Adrenal gland (tissue), 12 donors: ENCODE results near the gene PPP2R5D. TPM values are rescaled to one million over a fixed set of nuclear protein-coding genes. Genes with fewer than 3 reads are reported as not detected.

ENCODE experiments used
- DNase-seq, 7 donors: peaks; one replicate each; pipeline ENCODE4 v3.0.0-alpha.2; 2019 to 2020
- H3K27ac ChIP-seq, 5 donors: fragments of 200-600 bp; sonication (generic) in 4 of 5; 1 replicate in 3 of 5; 2 replicates in 2 of 5; pipeline versions ENCODE4 v1.5.1 to v1.8.0; 2016 to 2020; ENCODE audit warnings: mild to moderate bottlenecking in 1 of 5
- H3K27me3 ChIP-seq: fragments of 200-600 bp; 2 replicates; pipeline ENCODE4 v1.8.0; 2021
- H3K36me3 ChIP-seq, 2 donors: fragments of 200-600 bp; replicated peaks in 1 of 2; 1 replicate in 1 of 2; 2 replicates in 1 of 2; pipeline versions ENCODE4 v1.5.1 to v1.8.0; 2018 to 2022
- H3K4me1 ChIP-seq, 2 donors: fragments of 200-600 bp; replicated peaks in 1 of 2; 1 replicate in 1 of 2; 2 replicates in 1 of 2; pipeline versions ENCODE4 v1.5.1 to v1.8.0; 2018 to 2021
- H3K4me3 ChIP-seq, 4 donors: fragments of 200-600 bp; sonication (generic) in 3 of 4; one replicate each; pipeline ENCODE4 v1.5.1; 2016 to 2018
- H3K9me3 ChIP-seq, 3 donors: fragments of 200-600 bp; sonication (generic) in 1 of 3; replicated peaks in 1 of 3; 1 replicate in 2 of 3; 2 replicates in 1 of 3; pipeline versions ENCODE4 v1.5.1 to v1.8.0; 2016 to 2021
- POLR2A ChIP-seq, 2 donors: fragments of 450-650 bp; IDR thresholded peaks; one replicate each; pipeline ENCODE4 v1.6.1; 2017; ENCODE audit warnings: antibody characterized with exemption in 2 of 2, mild to moderate bottlenecking in 2 of 2, moderate library complexity in 1 of 2
- WGBS, 4 donors: extraction: QIAGEN DNeasy Blood & Tissue Kit in 2 of 4; methylation state at CpG; one replicate each; pipeline versions ENCODE4 v1.1.5 to v1.1.7; 2013 to 2017; 5-methylcytosine and 5-hydroxymethylcytosine counted together
- intact Hi-C, 2 donors: fragments of 100-400 bp; cut with DNase I; formaldehyde crosslinking; loops; one replicate each; pipeline versions ENCODE4 v1.14.1 to v1.15.0; 2022 to 2023
- polyA plus RNA-seq, 3 donors: library from polyadenylated mRNA; stranded (reverse); fragments of 200-250 nt in 2 of 3; fragments of 350-450 nt in 1 of 3; fragmentation: Illumina TruSeq in 1 of 3; extraction: RNeasy Lipid Tissue Mini Kit (QIAGEN cat#74804) in 1 of 3; gene quantifications; one replicate each; pipeline ENCODE4 v1.2.3, GENCODE V29; 2013 to 2014
- total RNA-seq, 9 donors: library from RNA; depleted of rRNA in 4 of 9; stranded (reverse); fragments of >200 nt in 4 of 9; fragments of 120-200 nt in 1 of 9; fragmentation: NEBNext Ultra II Directional in 1 of 9; extraction: Animal tissue kit (Norgen Biotek cat#: 25700) in 1 of 9; gene quantifications; one replicate each; pipeline versions ENCODE4 v1.1.0 to v1.2.4, GENCODE V29; 2013 to 2023
- TF ChIP-seq, protein P1 (sequence below), 6 experiments: fragments of 450-650 bp in 4 of 6; fragments of 200-600 bp in 2 of 6; sonication (generic) in 1 of 6; IDR thresholded peaks; 1 replicate in 5 of 6; 2 replicates in 1 of 6; pipeline versions ENCODE4 v1.5.1 to v1.8.0; 2016 to 2021; ENCODE audit warnings: antibody characterized with exemption in 6 of 6, mild to moderate bottlenecking in 2 of 6, moderate library complexity in 1 of 6
- donor health status: healthy with polysubstance abuse.
- donor health status: Bipolar disorder and iron deficiency.
- donor health status: DM: yes; HTN: yes; CAD: no.
- donor health status: DM: no; HTN: no; CAD: no.
- donor health status: DM: no; HTN: no; CAD: no.
- donor health status: DM: yes; HTN: yes; CAD: no.

PPP2R5D gene
- total and polyA plus RNA-seq, 12 donors = 24.2 to 97.8 (median 33.7) TPM

DNA sequence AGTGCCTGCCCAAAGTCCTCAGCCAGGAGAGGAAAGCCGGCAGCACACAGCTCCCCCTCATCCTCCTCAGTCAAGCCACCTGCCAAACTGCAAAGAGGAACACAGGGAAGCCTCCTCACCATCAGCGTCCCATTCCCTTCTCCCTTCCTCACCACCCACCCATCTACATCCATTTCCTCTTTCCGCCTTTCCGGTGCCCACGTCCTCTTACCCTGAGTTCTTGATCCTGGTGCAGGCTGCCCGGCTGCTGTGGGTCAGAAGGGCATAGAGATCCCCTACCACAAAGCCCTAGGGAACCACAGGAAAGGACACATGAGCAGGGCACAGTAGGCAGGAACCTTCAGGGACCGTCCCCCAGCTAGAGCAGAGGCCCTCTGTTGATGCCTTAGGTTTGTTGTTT is 17.8 kb upstream of the PPP2R5D start:
- Histone ChIP-seq H3K36me3 (peaks cover 0 to 50% of the 10 kb centered on the region in 2 donors), H3K27me3 (no peaks in the 10 kb centered on the region), H3K27ac (no peak overlapping the region), H3K9me3 (no peaks in the 10 kb centered on the region), H3K4me3 (no peak overlapping the region), H3K4me1 (peaks cover 0 to 5% of the 10 kb centered on the region in 2 donors)
- no peak for DNase-seq
- WGBS, 4 donors = 65 to 89% (median 76%) methylated on average over 7 of the region's 7 CpGs
- no peak for TF ChIP-seq POLR2A (IDR thresholded peaks at IDR 0.05)
- TF ChIP-seq, protein P1, sequence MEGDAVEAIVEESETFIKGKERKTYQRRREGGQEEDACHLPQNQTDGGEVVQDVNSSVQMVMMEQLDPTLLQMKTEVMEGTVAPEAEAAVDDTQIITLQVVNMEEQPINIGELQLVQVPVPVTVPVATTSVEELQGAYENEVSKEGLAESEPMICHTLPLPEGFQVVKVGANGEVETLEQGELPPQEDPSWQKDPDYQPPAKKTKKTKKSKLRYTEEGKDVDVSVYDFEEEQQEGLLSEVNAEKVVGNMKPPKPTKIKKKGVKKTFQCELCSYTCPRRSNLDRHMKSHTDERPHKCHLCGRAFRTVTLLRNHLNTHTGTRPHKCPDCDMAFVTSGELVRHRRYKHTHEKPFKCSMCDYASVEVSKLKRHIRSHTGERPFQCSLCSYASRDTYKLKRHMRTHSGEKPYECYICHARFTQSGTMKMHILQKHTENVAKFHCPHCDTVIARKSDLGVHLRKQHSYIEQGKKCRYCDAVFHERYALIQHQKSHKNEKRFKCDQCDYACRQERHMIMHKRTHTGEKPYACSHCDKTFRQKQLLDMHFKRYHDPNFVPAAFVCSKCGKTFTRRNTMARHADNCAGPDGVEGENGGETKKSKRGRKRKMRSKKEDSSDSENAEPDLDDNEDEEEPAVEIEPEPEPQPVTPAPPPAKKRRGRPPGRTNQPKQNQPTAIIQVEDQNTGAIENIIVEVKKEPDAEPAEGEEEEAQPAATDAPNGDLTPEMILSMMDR (IDR thresholded peaks at IDR 0.05) = no peak
- intact Hi-C loops = no loop called here

DNA sequence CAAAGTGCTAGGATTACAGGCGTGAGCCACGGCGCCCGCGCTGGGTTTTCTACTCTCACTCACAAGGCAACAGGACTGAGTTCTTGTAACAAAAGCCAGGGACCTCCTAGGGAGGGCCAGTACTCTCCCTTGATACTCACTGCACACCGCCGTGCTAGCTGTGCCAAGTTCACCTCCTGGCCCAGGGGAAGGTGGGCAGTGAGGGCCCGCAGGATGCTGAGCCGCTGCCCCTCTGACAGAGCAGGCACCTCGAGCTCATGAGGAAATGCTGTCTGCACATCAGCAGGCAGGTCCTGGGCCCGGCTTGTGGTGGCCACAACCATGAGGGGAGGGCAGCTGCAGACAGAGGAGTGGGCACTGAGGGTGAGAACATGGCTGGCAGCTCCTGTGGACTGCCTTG is 17.1 kb upstream of the PPP2R5D start:
- Histone ChIP-seq H3K4me3 (no peak overlapping the region), H3K36me3 (peaks cover 0 to 50% of the 10 kb centered on the region in 2 donors), H3K4me1 (peaks cover 2 to 8% of the 10 kb centered on the region in 2 donors), H3K27ac (no peak overlapping the region), H3K9me3 (no peaks in the 10 kb centered on the region), H3K27me3 (no peaks in the 10 kb centered on the region)
- WGBS, 4 donors = 93 to 100% (median 97%) methylated on average over 6 to 11 of the region's 11 CpGs
- no peak for DNase-seq
- no peak for TF ChIP-seq POLR2A (IDR thresholded peaks at IDR 0.05)
- TF ChIP-seq, protein P1 (IDR thresholded peaks at IDR 0.05) = no peak
- intact Hi-C loops = no loop called here

DNA sequence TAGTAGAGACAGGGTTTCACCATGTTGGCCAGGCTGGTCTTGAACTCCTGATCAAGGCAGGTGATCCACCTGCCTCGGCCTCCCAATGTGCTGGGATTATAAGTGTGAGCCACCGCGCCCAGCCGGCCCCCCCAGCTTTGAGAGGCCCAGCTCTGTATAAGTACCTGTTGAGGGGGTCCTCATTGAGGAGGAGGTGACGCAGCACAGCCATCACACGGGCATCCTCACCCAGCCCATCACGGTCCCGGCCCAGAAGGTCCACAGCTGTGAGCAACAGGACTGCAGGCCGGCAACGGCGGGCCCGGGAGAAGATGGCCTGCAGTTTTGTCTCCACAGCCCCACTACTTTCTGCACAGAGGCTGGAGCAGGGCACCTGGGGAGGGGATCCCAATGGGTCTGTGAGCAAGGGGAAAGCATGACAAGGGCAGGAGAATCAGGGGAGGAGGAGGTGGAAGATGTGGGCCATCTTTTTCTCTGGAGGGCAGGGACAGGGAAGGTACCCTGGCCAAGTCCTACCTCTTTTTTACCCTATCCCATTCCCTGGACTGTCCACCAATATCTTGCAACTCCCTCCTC is 16.2 kb upstream of the PPP2R5D start:
- Histone ChIP-seq H3K27me3 (no peaks in the 10 kb centered on the region), H3K4me3 (no peak overlapping the region), H3K9me3 (no peaks in the 10 kb centered on the region), H3K27ac (no peak overlapping the region), H3K4me1 (peaks cover 3 to 8% of the 10 kb centered on the region in 2 donors), H3K36me3 (peaks cover 0 to 50% of the 10 kb centered on the region in 2 donors)
- TF ChIP-seq POLR2A (IDR thresholded peaks at IDR 0.05) = no peak
- TF ChIP-seq, protein P1 (IDR thresholded peaks at IDR 0.05) = no peak
- intact Hi-C loops = no loop called here
- WGBS, 4 donors = 95 to 100% (median 96%) methylated on average over 1 to 12 of the region's 12 CpGs
- DNase-seq = no peak

DNA sequence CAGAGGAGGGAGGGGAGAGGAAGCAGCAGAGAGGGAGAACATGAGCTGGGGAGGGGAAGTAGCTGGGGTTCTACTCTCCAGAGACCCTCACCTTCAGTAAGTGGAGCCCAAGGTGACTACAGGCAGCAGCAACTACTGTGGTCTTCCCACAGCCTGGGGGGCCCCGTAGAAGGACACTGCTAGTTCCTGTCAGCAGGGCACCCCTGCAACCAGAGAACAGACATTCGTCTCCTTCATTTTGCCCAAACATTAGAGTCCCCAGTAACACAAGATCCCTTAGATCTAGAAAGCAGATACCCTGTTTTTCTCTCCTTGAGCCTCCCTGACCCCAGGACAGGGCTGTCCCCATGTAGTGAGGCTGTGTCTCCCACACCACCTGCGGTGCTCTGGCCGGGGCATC is 15.6 kb upstream of the PPP2R5D start:
- no peaks in the 10 kb centered on the region for H3K9me3 ChIP-seq
- no peak overlapping the region for H3K4me3 ChIP-seq
- DNase-seq = no peak
- H3K36me3 ChIP-seq = peaks cover 0 to 55% of the 10 kb centered on the region in 2 donors
- 69 to 88% (median 77%) methylated on average over 2 to 4 of the region's 4 CpGs for WGBS, 4 donors
- no peak for TF ChIP-seq POLR2A (IDR thresholded peaks at IDR 0.05)
- TF ChIP-seq, protein P1 (IDR thresholded peaks at IDR 0.05) = no peak
- H3K27me3 ChIP-seq = no peaks in the 10 kb centered on the region
- H3K27ac ChIP-seq = no peak overlapping the region
- intact Hi-C loops = no loop called here
- peaks cover 3 to 8% of the 10 kb centered on the region in 2 donors for H3K4me1 ChIP-seq
